COLO668 (cell line): ENCODE data around the gene UAP1L1.
"Not testable (repeated sequence)": the region's sequence is repeated elsewhere in the genome, so short reads cannot be mapped to it uniquely, and the experiment has no call there.

Experiments used
- DNase-seq: peaks from one replicate; lab custom pipeline; 2025; ENCODE audit not compliant: unreplicated experiment; lab: John Stamatoyannopoulos, UW

The UAP1L1 gene

DNA sequence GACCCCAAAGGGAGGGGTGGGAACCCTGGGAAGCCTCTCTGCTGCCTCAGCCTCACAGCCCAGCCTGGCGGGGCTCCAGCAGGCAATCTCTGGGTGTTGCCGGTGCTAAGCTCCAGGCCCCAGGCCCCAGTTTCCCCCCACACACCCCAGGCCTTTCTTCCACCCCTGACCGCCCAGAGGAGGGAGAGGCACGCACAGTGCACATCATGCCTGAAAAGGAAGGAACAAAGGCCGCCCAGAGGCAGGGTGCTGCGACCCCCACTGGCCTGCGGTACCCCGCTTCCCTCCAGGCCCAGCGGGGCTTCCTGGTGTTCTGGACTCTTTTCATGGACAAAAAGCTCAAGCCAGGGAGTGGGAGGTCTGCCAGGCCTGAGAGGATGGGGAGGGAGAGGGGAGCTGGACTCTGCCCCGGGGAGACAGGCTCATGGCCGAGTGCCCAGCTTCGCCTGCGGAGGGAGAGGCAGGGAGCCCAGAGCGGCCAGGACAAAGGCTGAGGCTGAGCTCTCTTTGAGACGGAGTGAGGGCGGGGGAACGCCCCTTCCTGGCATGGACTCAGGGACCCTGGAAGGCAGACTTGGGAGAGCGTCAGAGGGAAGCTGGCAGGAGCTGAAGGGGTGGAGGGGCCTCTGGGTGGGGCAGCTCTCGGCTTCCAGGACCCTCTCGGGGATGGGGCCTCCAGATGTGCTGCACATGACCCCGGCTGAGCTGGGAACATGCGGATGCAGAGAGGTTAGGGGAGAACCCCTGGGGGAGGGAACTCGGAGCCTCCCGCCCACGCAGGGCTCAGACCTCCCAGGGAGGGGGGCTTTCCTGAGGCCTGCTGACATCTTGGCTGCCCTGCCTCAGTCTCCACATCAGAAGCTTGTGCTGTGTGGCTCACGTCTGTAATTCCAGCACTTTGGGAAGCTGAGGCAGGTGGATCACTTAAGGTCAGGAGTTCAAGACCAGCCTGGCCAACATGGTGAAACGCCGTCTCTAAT lies 21.6 kb upstream of the UAP1L1 start:
- peak; percentile 42 for DNase-seq

DNA sequence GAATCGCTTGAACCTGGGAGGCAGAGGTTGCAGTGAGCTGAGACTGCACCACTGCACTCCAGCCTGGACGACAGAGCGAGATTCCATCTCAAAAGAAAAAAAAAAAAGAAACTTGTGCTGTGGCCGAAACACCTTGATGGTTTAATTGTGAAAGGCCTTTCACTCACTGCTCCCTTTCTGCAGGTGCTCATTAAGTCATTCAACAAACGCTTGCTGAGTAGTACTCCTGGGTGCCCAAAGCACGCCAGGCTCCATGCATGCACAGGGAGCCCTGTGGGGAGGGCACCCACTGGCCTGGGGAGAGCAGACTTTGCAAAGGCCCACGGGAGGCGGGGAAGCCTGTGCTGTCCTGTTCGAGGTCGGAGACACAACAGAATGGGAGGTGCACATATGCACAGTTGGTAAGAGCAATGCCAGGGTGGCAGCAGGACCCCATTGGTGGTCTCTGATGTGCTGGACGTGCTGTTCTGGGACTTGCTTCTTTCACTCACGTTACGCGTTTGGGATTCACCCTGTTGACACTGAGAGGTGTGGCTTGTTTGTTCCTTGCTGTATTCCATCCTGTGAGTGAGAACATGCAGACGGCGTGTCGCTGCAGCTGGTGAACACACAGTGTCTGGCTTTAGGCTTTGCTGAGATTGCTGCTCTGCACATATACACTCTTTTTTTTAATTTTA lies 20.4 kb upstream of the UAP1L1 start:
- peak; percentile 66 for DNase-seq

DNA sequence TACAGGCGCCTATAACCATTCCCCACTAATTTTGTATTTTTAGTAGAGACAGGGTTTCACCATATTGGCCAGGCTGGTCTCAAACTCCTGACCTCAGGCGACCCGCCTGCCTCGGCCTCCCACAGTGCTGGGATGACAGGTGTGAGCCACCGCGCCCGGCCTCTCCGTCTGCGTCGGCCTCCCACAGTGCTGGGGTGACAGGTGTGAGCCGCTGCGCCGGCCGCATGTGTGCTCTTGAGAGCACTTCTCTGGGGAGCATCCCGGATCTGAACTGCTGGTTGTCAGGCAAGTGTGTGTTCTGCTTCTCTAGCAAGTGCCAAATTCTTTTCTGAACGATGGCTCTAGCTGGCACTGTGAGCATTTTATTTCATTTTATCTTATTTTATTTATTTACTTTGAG lies 19.8 kb upstream of the UAP1L1 start:
- DNase-seq = peak; percentile 83

DNA sequence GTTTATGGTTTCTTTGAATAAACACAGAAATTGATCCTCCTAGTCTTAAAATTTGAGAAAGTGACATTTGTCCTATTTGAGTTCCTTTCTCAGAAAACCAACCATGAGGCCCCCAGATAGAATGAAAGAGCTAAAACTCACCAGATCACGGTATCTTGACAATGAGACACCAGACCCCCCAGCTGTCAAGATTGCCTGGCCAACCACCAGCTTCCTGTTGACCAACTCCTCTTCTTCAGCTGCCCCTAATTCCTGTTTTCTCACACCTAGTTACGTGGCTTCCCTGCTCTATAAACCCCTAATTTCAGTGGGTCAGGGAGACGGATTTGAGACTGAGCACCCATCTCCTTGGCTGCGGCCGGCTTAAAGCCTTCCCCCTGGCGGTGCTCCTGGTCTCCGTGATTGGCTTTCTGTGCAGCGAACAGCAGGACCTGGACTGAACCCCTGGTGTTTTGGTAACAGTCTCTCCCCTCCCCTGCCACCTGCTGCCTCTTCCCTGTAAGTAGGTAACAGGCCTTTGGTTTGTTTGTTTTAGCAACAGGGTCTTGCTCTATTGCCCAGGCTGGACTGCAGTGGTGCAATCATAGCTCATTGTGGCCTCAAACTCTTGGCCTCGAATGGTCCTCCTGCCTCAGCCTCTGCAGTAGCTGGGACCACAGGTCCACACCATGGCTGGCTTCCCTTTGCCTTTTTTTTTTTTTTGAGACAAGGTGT lies 18.6 kb upstream of the UAP1L1 start:
- peak; percentile 48 for DNase-seq

DNA sequence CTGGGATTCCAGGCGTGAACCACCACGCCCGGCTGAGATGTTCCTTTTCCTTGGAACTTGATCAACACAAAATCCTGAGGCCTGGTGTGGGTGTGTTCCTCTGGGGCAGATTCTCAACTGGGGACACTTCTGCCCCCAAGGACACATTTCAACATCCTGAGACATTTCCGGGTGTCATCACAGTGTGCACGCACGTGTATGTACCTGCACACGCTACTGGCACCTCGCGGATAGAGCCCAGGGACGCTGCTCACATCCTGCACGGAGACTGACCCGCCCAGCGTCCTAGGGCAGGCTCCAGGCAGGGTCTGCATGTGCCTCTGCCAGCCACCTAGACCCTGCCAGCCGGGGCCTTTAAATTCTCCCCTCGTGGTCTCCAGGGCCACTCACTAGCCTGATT lies 14.9 kb upstream of the UAP1L1 start:
- DNase-seq = no peak

DNA sequence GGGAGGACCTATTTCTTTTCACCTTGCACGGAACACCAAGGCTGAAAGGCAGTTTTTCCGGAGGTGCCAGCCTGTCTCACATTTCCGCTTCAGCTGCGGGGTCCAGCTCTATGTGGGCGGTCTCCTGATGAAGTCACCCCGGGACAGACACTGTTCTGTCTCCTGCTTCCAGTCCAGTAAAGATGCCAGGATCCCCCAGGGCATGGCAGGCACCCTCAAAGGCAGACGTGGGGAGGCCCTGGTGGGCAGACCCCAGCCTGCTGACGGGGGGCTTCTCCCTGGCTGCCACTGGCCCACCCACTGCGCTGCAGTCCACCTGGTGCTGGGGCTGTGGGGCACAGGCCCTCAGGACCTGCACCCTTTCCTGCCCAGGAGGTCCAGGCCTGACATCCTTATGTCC lies 14.5 kb upstream of the UAP1L1 start:
- DNase-seq = not testable (repeated sequence)

DNA sequence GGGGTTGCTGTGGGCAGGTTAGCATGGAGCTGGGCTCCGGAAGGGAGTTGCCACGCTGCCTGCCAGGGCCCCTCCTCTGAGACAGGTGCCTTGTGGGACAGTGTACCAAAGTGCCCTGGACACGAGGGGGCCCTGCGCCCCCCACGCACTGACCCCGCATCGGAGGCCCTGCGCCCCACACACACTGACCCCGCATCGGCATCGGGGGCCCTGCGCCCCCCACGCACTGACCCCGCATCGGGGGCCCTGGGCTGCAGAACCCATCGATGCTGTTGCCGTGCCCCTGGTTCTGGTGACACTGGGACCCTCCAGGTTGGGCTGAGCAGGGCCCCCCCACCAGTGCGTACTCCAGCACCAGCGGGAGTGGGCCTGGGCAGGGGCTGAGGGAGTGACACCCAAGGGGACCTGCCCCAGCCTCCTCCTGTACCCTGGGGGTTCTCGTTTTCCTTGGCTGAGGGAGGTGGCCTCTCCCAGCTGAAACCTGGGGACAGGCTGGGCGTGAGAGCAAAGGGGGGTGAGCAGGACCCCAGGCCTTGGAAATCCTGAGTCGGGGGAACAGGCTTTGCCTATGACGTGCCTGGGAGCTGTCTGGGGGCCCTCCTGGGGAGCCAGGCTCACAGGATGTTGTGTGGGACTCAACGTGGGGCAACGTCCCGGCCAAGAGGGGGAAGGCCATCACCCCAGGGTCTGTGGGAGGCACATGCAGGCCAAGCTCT lies 13.8 kb upstream of the UAP1L1 start:
- no peak for DNase-seq

DNA sequence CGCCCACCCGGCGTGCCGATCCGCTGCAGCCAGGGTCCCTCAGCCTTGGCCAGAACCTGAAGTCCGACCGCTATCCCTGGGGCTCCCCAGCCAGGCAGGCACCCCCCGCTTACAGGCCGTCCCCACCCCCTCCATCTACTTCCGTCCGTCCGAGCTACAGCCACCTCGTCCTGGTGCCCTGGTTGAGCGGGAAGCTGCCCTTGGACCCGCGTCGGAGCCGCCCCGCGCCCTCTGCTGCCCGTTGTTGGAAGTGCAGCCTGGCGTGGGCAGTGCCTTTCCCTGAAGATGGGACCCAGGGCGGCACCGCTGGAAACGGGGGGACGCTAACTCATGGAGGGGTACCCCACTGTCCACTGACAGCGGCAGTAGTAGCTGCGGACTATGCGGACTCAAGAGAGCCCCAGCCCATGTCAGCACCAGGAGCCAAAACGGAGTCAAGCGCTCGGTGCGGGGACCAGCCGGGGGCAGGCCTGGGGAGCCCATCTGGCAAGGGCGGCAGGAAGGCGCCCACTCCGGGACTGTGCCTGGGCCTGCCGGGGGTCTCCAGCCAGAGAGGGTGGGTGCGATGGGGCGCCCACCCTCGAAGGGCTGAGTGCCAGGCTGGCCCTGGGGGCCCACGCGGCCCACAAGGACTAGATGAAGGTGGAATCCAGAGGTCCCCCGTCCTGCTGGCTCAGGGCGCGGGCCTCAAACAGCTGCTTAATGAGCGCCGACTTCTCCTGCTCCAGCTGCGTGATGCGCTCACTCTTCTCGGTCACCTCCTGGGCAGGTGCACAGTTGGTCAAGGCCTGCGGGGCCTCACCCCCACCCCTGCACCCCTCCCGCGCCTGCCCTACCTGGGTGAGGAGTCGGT lies 13.1 kb upstream of the UAP1L1 start:
- DNase-seq = peak; percentile 58

DNA sequence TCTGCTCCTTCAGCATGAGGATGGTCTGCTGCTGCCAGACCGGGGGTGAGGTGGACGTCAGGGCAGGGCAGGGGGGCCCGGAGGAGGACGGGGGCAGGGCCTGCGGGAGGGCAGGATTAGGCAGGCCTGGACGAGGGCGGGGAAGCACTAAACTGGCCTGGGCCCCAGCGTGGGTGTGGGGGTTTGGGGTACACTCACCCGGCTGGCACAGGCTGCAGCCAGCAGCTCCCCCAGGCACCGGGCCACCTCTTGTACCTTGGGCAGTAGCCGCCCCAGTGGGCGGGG lies 12.5 kb upstream of the UAP1L1 start:
- no peak for DNase-seq

DNA sequence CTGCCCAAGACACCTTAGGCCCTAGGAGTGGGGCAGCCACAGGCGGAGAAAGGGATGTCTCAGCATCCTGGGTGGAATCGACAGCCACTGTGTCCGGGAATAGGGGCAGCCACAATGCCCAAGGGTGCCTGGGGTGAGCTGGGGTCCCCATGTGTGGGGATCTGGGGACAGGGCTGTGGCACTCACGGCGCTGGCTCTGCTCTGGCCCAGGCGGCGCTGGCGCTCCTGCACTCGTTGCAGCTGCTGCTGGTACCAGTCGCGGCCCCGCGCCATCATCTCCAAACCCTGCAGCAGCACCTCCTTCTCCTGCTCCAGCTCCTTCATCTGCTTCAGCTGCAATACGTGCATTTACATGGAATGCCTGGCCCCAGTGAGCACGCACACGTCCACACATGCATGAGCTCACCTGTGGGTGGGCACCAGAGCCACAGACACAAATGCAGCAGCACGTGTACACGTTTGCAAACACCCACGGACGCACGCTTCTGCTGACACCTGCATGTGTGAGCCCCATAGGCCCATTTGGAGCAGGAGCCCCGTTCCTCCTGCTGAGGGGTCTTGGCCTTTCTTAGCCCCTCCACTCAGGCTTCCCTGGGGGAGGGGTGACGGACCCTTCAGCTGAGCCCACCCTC lies 11.9 kb upstream of the UAP1L1 start:
- DNase-seq = no peak

DNA sequence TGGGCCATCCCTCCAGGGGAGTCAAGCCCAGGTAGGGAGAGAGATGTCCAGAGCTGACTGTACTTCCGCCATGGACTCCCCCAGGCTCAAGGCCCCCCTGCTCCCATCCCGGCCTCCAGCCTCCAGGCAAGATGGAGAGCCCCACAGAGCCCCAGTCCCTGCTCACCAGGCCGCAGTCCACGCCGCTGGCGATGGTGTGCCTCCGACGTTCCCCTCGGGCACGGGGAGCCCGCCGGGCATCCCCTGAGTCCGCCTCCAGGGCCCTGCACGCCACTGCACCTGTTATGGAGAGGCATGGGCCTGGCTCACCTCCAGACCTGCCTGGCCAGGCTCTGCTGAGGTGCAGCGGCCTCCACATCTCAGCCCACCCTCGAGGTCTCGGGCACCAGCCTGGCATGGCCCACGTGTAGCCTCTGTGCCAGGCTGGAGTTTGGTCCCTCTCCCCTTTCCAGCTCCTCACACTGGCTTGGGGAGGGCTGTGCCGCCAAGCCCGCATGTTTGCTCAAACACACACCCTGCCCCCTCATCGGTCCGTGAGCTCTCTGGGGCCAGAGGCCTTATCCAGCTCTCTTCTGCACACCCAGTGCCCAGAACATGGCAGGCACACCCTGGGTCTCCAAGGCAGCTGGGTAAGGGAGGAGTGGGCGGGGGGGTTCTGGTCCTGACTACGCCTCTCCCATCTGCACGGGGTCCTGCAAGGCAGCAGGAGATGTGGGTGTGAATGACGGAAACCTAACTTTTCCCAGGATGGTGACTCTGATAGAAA lies 11.0 kb upstream of the UAP1L1 start:
- no peak for DNase-seq

DNA sequence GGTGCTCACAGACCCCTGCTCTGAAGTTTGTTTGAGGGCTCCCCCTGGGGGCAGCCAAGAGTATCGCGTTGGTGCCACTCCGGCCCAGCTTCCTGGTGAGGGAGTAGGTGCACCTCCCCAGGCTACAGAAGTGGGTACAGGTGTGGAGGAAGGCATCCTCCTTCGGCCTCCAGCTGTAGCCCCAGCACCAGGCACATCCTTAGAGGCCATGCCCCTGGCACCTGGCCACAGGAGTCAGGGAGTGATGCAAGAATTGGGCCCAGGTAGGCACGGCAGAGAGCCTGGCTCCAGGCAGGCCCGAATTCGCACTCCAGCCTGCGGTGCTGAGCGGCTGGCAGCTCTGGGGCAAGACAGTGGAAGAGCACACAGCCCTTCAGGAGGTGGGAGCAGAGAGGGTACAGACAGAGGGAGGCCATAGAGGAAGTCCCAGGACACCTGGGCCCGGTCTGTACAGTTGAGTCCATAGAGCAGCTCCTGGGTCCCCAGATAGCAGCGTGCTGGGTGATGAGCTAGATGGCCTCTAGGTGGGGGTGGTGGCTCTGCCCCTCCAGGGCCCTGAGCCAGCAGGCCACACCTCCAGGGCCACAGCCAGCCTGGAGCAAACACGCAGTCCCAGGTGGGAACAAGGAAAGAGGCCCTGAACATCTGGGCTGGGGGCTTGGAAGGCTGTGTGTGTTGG lies 9.3 kb upstream of the UAP1L1 start:
- peak; percentile 91 for DNase-seq

DNA sequence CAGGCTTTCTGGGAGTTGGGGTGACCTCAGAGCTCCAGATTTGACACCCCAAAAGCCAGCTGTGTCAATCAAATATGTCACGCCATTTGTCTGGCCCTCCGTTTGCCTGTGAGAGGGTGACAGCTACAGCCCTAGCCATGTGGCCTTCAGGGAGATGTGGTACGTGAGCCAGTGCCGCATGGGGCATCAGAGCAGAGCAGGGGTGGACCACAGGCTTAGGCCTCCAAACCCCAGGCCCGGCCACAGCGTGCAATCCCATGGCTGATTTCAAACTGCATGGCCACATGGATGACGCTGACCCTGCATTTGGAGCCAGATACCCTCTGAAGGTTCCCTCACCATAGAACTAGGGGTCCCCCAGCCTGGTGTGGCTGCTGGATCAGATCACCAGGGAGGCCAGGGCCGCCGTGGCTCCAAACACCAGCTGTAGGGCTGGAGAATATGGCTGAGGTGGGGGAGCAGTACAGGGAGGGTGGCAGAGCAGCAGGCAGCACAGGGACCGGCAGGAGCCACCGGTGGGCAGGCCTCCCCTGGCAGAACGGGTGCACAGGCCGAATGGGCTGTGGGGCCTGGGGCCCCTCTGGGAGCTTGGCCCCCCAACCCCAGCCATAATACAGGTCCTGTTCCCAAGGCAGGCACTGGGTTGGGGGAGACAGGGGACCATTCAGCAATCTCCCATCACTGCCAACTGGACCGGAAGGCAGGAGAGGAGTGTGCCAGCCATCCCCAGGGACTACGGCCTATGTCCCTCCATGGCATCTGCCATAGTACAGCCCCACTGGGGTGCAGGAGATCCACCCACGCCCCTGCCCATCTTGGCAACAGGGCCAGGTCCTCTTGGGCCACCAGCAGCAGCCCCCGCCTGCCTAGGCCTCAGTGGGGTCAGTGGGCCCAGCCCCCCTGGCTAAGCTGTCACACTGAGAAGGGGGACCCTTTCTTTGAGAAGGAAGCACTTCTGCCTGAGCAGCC lies 8.5 kb upstream of the UAP1L1 start:
- peak; percentile 53 for DNase-seq

DNA sequence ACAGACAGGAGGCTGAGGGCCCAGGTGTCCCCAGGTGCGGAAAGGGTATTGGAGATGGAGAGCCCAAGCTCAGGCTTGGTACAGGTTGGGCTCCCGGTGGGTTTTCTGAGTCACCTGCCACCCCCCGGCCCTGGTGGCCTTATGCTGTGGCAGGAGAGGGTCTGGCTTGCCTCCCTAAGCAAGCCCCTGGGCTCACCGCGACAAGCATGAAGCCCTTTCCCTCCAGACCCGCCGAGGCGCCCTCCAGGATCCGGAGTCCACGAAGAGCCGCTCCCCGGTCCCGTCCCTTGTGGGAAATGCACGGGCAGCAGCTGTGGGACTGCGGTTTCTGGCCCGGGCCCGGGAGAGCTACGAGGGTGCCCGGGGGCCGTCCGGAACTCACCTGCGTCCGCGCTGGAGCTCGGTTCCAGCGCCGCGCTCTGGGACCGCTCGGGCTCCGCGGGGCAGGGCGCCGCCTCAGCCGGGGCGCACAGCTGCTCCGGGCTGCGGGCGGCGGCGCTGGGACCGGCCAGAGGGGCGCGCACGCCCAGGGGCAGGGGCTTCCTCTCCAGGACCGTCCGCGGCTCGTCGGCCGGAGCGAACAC lies 7.7 kb upstream of the UAP1L1 start:
- peak; percentile 66 for DNase-seq

DNA sequence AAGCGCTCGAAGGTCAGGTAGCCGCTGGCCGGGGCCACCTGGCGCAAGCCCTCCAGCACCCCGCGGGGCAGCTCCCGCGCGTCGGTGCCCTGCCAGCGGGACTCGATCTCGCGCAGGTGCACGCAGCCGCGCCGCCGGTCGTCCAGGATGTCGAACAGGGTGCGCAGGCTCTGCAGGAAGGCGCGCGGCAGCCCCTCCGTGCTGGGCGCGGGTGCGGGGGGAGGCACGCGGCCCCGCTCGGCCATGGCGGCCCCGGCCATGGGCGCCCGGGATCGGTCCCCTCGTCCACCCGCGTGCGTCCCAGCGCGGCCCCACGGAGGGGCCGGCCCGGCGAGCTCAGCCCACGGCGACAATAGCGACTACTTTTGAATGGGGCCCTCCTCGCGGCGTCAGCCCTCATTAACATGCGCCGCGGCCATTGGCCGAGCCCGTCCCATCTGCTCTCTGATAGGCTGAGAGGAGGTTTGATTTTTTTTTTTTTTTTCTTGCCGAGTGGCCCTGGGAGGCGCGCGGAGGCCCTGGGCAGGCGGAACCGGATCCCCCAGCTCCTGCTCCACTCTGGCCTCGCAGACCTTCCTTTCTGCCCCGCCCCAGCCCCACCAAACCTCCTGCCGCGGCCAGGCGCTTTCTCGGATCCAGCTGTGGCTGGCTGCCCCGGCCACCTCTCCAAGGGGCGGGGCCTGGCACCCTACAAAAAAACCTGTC lies 7.0 kb upstream of the UAP1L1 start, which contains the start of gene SAPCD2:
SAPCD2 (minus strand) TSS at position 357 of the 705 bp plus-strand sequence; CDS start at position 260, 97 bp downstream.
- peak; percentile 96 for DNase-seq

DNA sequence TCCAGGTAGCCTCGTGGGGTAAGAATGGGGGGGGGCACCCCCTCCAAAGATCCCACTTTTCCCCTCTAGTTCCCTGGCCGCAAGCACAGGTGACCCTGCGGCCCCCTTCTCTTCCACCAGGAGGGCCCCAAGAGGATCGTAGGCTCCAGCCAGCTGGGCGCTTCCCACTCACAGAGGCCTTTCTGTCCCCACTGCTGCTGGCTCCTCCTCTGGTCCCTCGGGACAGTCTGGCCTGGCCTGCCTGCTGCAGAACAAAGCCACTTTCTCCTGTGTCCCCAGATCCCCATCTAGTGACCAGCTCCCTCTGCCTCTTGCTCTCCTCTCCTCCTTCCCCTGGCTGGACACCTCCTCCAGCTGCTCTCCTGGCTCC lies 6.4 kb upstream of the UAP1L1 start:
- peak; percentile 84 for DNase-seq
